Endothelial cell of umbilical vein (primary cell): ENCODE measurements around the gene EHBP1L1. TPM values are rescaled to one million over a fixed set of nuclear protein-coding genes. Genes with fewer than 3 reads are reported as not detected.

Experiments
- BruUV-seq: library from RNA; stranded (reverse); fragments of 400-500 nt; replicated peaks from 2 replicates; lab custom pipeline; 2021; lab: Mats Ljungman, UMichigan
- CTCF ChIA-PET: fragments of 300-600, 350-600 bp; sonication (Branson Sonifier 250); formaldehyde crosslinking; loops from one replicate; lab custom pipeline; 2021; ENCODE audit warnings: antibody characterized with exemption, inconsistent platforms; lab: Charles Lee
- POLR2A ChIA-PET: fragments of 300-600, 350-600 bp; sonication (Branson Sonifier 250); formaldehyde crosslinking; loops from one replicate; lab custom pipeline; 2021; ENCODE audit warnings: antibody characterized with exemption, inconsistent platforms; lab: Charles Lee
- DNase-seq: peaks from one replicate; pipeline ENCODE4 v3.0.0-alpha.2; 2011; ENCODE audit warnings: low read depth, low spot score
- FAIRE-seq: peaks from 2 replicates; lab custom pipeline; 2011; peaks lifted over from hg19 to GRCh38; lab: Jason Lieb, UNC
- H2AFZ ChIP-seq: 2 replicates; pipeline ENCODE4 v1.6.0; 2012; ENCODE audit warnings: low read depth, low read length, control low read depth, inconsistent platforms
- H3K27ac ChIP-seq: 2 replicates; pipeline ENCODE4 v1.5.1; 2011; ENCODE audit warnings: low read depth, mild to moderate bottlenecking, control low read depth, low read length, moderate library complexity; ENCODE audit not compliant: insufficient read depth
- H3K27me3 ChIP-seq, 2 experiments: 2 replicates each; pipeline versions ENCODE4 v1.6.0 to v1.6.1; 2011; ENCODE audit warnings: low read length in 2 of 2, mixed read lengths in 1 of 2; ENCODE audit not compliant: control insufficient read depth in 2 of 2, insufficient read depth in 2 of 2
- H3K36me3 ChIP-seq, 2 experiments: 2 replicates in 1 of 2; 3 replicates in 1 of 2; pipeline ENCODE4 v1.5.1; 2011; ENCODE audit warnings: low read length in 2 of 2, mild to moderate bottlenecking in 1 of 2, moderate library complexity in 1 of 2; ENCODE audit not compliant: control insufficient read depth in 2 of 2, insufficient read depth in 2 of 2; ENCODE audit errors: extremely low read depth in 1 of 2
- H3K4me1 ChIP-seq: 3 replicates; pipeline ENCODE4 v1.5.1; 2011; ENCODE audit warnings: mild to moderate bottlenecking, low read length; ENCODE audit not compliant: control insufficient read depth, insufficient read depth; ENCODE audit errors: extremely low read depth
- H3K4me2 ChIP-seq: 2 replicates; pipeline ENCODE4 v1.6.1; 2011; ENCODE audit warnings: low read length, control low read depth, mixed read lengths; ENCODE audit not compliant: insufficient read depth
- H3K4me3 ChIP-seq, 3 experiments: fragments of 200-600 bp in 1 of 3; sonication (generic), shearing (Covaris generic) in 1 of 3; replicated peaks in 1 of 3; 2 replicates each; pipeline ENCODE4 v1.5.1; 2011 to 2016; ENCODE audit warnings: control low read depth in 3 of 3, low read length in 3 of 3, mild to moderate bottlenecking in 2 of 3, inconsistent platforms in 1 of 3, low read depth in 1 of 3, moderate library complexity in 1 of 3; ENCODE audit not compliant: insufficient read depth in 1 of 3
- H3K79me2 ChIP-seq: 2 replicates; pipeline ENCODE4 v1.6.0; 2012; ENCODE audit warnings: low read length, inconsistent platforms; ENCODE audit not compliant: control insufficient read depth, insufficient read depth
- H3K9ac ChIP-seq: replicated peaks from 2 replicates; pipeline ENCODE3; 2011; ENCODE audit warnings: low read length, control low read depth; ENCODE audit not compliant: insufficient read depth; ENCODE audit errors: extremely low read depth
- H3K9me1 ChIP-seq: replicated peaks from 3 replicates; pipeline ENCODE4 v1.6.0; 2011; ENCODE audit warnings: mild to moderate bottlenecking, low read length; ENCODE audit not compliant: control insufficient read depth, insufficient read depth; ENCODE audit errors: extremely low read depth
- H3K9me3 ChIP-seq: replicated peaks from 2 replicates; pipeline ENCODE4 v1.5.1; 2012; ENCODE audit warnings: low read length, inconsistent platforms; ENCODE audit not compliant: control insufficient read depth, insufficient read depth
- H4K20me1 ChIP-seq: replicated peaks from 2 replicates; pipeline ENCODE3; 2011; ENCODE audit warnings: mild to moderate bottlenecking, low read length; ENCODE audit not compliant: control insufficient read depth, insufficient read depth; ENCODE audit errors: extremely low read depth
- EZH2 ChIP-seq: IDR thresholded peaks from 2 replicates; pipeline ENCODE4 v1.6.1; 2012; ENCODE audit warnings: borderline replicate concordance, low read depth, mild to moderate bottlenecking, moderate library complexity, low read length, inconsistent platforms; ENCODE audit not compliant: severe bottlenecking
- FOS ChIP-seq: IDR thresholded peaks from 2 replicates; pipeline ENCODE4 v1.6.1; 2011; ENCODE audit warnings: mild to moderate bottlenecking, low read length, moderate library complexity, borderline replicate concordance; ENCODE audit not compliant: insufficient read depth
- GATA2 ChIP-seq: IDR thresholded peaks from 2 replicates; pipeline ENCODE4 v1.7.0; 2011; ENCODE audit warnings: low read depth, mild to moderate bottlenecking, moderate library complexity, mixed read lengths, low read length; ENCODE audit not compliant: insufficient read length, insufficient read depth
- JUN ChIP-seq: IDR thresholded peaks from 2 replicates; pipeline ENCODE4 v1.6.1; 2011; ENCODE audit warnings: borderline replicate concordance, low read depth; ENCODE audit not compliant: insufficient read length, insufficient read depth
- MAX ChIP-seq: IDR thresholded peaks from 2 replicates; pipeline ENCODE4 v1.6.1; 2011; ENCODE audit not compliant: insufficient read depth, insufficient read length
- MYC ChIP-seq: IDR thresholded peaks from one replicate; pipeline ENCODE4 v1.6.1; 2011; ENCODE audit warnings: mild to moderate bottlenecking, low read depth, low read length
- POLR2A ChIP-seq: IDR thresholded peaks from 2 replicates; pipeline ENCODE4 v1.6.1; 2012; ENCODE audit warnings: low read depth, mild to moderate bottlenecking, control low read depth, low read length
- POLR2AphosphoS5 ChIP-seq: IDR thresholded peaks from 2 replicates; pipeline ENCODE4 v1.6.1; 2012; ENCODE audit warnings: low read depth, mild to moderate bottlenecking, control low read depth, low read length, moderate library complexity; ENCODE audit not compliant: insufficient read depth
- dilution Hi-C: fragments of 300-500 bp; cut with MboI; formaldehyde crosslinking; loops from one replicate; pipeline ENCODE4 v1.15.0; 2019; ENCODE audit warnings: low sequenced_read_pairs; ENCODE audit not compliant: extremely low pct_ligation_motif_present
- intact Hi-C: fragments of 100-400 bp; cut with micrococcal nuclease; formaldehyde crosslinking; loops from one replicate; pipeline ENCODE4 v1.10.0; 2022
- polyA plus RNA-seq, 4 experiments: library from polyadenylated mRNA; depleted of rRNA in 3 of 4; stranded (reverse) in 3 of 4; unstranded in 1 of 4; fragments of >200 nt; gene quantifications; 2 replicates each; pipeline versions ENCODE4 v1.2.1 to v1.2.3, GENCODE V29; 2011 to 2012; ENCODE audit warnings: missing spikeins in 1 of 4
- total RNA-seq: library from RNA; stranded (reverse); gene quantifications from 2 replicates; pipeline ENCODE4 v1.2.3, GENCODE V29; 2021
- TF ChIP-seq, protein P1 (sequence below), 2 donors: IDR thresholded peaks; 1 replicate in 1 of 2; 2 replicates in 1 of 2; pipeline ENCODE4 v1.5.1; 2011; ENCODE audit warnings: low read length in 2 of 2, mild to moderate bottlenecking in 2 of 2, moderate library complexity in 2 of 2, control low read depth in 1 of 2, inconsistent platforms in 1 of 2, low read depth in 1 of 2; ENCODE audit not compliant: insufficient read depth in 1 of 2; ENCODE audit errors: extremely low read depth in 1 of 2

Gene EHBP1L1
- total and polyA plus RNA-seq, 2 donors (not counting 3 experiments of a cell fraction or from before 2014, with no cell fraction given) = 12.7 to 19.7 TPM

DNA sequence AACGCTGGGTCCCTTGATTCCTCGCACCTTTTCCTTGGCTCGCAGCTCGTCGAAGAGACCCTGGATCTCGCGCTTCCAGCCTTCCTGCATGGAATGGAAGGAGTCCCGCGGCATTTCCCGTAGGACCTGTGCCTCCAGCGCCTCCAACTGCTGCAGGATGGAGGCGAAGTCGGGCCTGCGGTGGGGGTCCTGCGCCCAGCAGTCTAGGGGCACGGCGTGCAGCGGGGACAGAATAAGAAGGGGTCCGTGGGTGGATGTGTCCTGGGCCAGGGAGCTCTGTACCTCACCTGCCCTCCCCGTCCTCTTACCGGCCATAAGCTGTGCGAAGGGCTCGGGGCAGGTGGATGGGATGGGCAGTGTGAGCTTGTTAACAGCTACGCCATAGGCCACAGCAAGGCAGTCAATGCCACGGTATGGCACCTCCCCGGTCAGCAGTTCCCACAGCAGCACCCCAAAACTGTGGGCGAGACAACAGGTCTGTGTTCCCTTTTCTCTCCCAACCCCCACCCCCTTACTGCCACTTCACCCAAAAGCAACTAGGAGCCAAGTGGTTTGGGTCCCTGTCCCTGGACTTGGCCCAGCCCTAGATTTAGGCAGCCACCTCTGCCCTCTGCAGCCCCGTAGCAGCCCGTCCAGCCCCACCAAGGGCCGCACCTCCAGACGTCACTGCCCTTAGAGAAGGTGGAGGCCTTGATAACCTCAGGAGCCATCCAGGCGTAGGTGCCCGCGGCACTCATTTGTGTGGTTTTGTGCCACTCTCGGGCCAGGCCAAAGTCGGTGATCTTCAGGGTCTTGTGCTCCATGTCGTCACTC, 32.0 kb downstream of the EHBP1L1 start:
- peak overlapping the region; percentile 5 for H3K4me2 ChIP-seq
- intact Hi-C loops (loop anchor here (1.0 kb wide), 2 partner anchors 7 to 15 kb away; partner anchors contain the start of gene PCNX3), dilution Hi-C loops (no loop called here)
- H3K79me2 ChIP-seq = peaks cover 48% of the 10 kb centered on the region
- no peaks in the 10 kb centered on the region for H3K27me3 ChIP-seq
- H3K4me1 ChIP-seq = peaks cover 49% of the 10 kb centered on the region
- H2AFZ ChIP-seq = no peak overlapping the region
- H4K20me1 ChIP-seq = no peaks in the 10 kb centered on the region
- ChIA-PET POLR2A (interaction anchor here (0.6 kb wide), 1 partner anchor 188 kb away, joined by 3 read pairs; no protein-coding TSS in a partner anchor), CTCF (interaction anchor here (0.9 to 2.4 kb wide), 7 partner anchors 10 to 68 kb away, joined by 3 to 19 read pairs (median 5); partner anchors contain the start of gene FAM89B)
- no peak overlapping the region for H3K27ac ChIP-seq
- H3K9me3 ChIP-seq = no peaks in the 10 kb centered on the region
- FAIRE-seq (peak; percentile 38), DNase-seq (no peak)
- H3K4me3 ChIP-seq = no peak overlapping the region
- no peak for TF ChIP-seq FOS
- TF ChIP-seq MAX = no peak
- no peak for TF ChIP-seq MYC
- peaks cover 15 to 54% of the 10 kb centered on the region in 2 experiments for H3K36me3 ChIP-seq
- no peak overlapping the region for H3K9ac ChIP-seq
- TSS peak; percentile 24 for BruUV-seq
- no peaks in the 10 kb centered on the region for H3K9me1 ChIP-seq

- CTCF ChIA-PET = interaction anchor here (0.6 to 1.5 kb wide), 3 partner anchors 15 to 687 kb away, joined by 3 to 9 read pairs (median 3); no protein-coding TSS in a partner anchor
- Histone ChIP-seq H3K79me2 (peaks cover 60% of the 10 kb centered on the region), H3K4me1 (peaks cover 55% of the 10 kb centered on the region), H3K27ac (no peak overlapping the region), H3K9me1 (no peaks in the 10 kb centered on the region), H2AFZ (no peak overlapping the region), H3K9ac (no peak overlapping the region), H3K4me3 (no peak overlapping the region), H3K9me3 (no peaks in the 10 kb centered on the region), H3K4me2 (peak overlapping the region; percentile 5), H3K36me3 (peaks cover 13 to 42% of the 10 kb centered on the region in 2 experiments), H4K20me1 (no peaks in the 10 kb centered on the region), H3K27me3 (no peaks in the 10 kb centered on the region)
- TF ChIP-seq POLR2AphosphoS5 (no peak), FOS (no peak), GATA2 (no peak), EZH2 (no peak), MAX (no peak), JUN (no peak), MYC (no peak), POLR2A (no peak)
- TF ChIP-seq, protein P1, sequence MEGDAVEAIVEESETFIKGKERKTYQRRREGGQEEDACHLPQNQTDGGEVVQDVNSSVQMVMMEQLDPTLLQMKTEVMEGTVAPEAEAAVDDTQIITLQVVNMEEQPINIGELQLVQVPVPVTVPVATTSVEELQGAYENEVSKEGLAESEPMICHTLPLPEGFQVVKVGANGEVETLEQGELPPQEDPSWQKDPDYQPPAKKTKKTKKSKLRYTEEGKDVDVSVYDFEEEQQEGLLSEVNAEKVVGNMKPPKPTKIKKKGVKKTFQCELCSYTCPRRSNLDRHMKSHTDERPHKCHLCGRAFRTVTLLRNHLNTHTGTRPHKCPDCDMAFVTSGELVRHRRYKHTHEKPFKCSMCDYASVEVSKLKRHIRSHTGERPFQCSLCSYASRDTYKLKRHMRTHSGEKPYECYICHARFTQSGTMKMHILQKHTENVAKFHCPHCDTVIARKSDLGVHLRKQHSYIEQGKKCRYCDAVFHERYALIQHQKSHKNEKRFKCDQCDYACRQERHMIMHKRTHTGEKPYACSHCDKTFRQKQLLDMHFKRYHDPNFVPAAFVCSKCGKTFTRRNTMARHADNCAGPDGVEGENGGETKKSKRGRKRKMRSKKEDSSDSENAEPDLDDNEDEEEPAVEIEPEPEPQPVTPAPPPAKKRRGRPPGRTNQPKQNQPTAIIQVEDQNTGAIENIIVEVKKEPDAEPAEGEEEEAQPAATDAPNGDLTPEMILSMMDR (IDR thresholded peaks at IDR 0.05; ENCODE audit: extremely low read depth in 1 of 2, insufficient read depth in 1 of 2, low read depth in 1 of 2, low read length in 2 of 2) = no peak
- intact Hi-C loops (no loop called here), dilution Hi-C loops (no loop called here)
- no TSS peak for BruUV-seq
- no peak for DNase-seq
- FAIRE-seq = no peak
- POLR2A ChIA-PET = interaction anchor here (0.6 kb wide), 1 partner anchor 13 kb away, joined by 3 read pairs; no protein-coding TSS in a partner anchor
Measured at GRCh38 chr11:65609229-65609628, 33.4 kb downstream of the EHBP1L1 start.
